IMR-90 (cell line): ENCODE data around the gene BTN3A1.

Source experiments
- CEBPB ChIP-seq: IDR thresholded peaks from 2 replicates; pipeline ENCODE4 v1.6.1; 2012; ENCODE audit warnings: low read depth, low read length, improper control_type of control experiment
- MAFK ChIP-seq: IDR thresholded peaks from 2 replicates; pipeline ENCODE4 v1.6.1; 2012; ENCODE audit warnings: low read depth, low read length, improper control_type of control experiment
- MXI1 ChIP-seq: IDR thresholded peaks from 2 replicates; pipeline ENCODE4 v1.6.1; 2012; ENCODE audit warnings: low read depth, mild to moderate bottlenecking, low read length, moderate library complexity, borderline replicate concordance
- POLR2A ChIP-seq: IDR thresholded peaks from 2 replicates; pipeline ENCODE4 v1.6.1; 2012; ENCODE audit warnings: mild to moderate bottlenecking, low read depth, low read length
- RFX5 ChIP-seq: IDR thresholded peaks from 2 replicates; pipeline ENCODE4 v1.8.0; 2012; ENCODE audit warnings: low read depth, mild to moderate bottlenecking, low read length, moderate library complexity
- SMC3 ChIP-seq: fragments of 150-350 bp; IDR thresholded peaks from 2 replicates; pipeline ENCODE4 v1.6.1; 2016; ENCODE audit warnings: low read depth, mild to moderate bottlenecking, antibody characterized with exemption, low read length, moderate library complexity
- TF ChIP-seq, protein P1 (sequence below): conservative IDR thresholded peaks from 2 replicates; pipeline ENCODE4 v1.5.1; 2012; ENCODE audit warnings: mild to moderate bottlenecking, low read depth, low read length, improper control_type of control experiment

DNA sequence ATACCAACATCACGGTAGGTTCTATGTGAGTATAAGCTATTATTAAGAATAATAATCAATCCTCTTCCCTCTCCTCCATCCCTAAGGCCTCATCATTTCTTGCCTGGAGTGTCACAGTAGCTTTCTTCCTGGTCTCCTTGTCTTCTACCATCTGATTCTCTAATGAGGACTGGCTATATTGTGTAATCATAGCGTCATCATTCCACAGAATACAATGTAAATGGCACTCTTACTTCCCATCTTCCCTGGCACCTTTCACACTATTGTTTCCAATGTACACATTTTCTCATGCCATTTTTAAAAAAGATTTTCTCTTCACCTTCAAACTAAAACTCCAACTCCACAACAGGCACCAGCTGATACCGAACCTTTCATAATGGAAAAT, 39.2 kb upstream of the BTN3A1 start:
- TF ChIP-seq, protein P1, sequence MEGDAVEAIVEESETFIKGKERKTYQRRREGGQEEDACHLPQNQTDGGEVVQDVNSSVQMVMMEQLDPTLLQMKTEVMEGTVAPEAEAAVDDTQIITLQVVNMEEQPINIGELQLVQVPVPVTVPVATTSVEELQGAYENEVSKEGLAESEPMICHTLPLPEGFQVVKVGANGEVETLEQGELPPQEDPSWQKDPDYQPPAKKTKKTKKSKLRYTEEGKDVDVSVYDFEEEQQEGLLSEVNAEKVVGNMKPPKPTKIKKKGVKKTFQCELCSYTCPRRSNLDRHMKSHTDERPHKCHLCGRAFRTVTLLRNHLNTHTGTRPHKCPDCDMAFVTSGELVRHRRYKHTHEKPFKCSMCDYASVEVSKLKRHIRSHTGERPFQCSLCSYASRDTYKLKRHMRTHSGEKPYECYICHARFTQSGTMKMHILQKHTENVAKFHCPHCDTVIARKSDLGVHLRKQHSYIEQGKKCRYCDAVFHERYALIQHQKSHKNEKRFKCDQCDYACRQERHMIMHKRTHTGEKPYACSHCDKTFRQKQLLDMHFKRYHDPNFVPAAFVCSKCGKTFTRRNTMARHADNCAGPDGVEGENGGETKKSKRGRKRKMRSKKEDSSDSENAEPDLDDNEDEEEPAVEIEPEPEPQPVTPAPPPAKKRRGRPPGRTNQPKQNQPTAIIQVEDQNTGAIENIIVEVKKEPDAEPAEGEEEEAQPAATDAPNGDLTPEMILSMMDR = no peak
- TF ChIP-seq MAFK (no peak), RFX5 (no peak), SMC3 (no peak), POLR2A (no peak), MXI1 (no peak), CEBPB (peak; percentile 72)
